GM18508 (cell line): ENCODE measurements around the gene GBA2.

Experiments used
- ATAC-seq: cut with Tn5 transposase; IDR thresholded peaks from one replicate; pipeline ENCODE4 v1.9.1; 2021; ENCODE audit warnings: moderate number of reproducible peaks; ENCODE audit not compliant: insufficient read depth, unreplicated experiment

Gene GBA2

DNA sequence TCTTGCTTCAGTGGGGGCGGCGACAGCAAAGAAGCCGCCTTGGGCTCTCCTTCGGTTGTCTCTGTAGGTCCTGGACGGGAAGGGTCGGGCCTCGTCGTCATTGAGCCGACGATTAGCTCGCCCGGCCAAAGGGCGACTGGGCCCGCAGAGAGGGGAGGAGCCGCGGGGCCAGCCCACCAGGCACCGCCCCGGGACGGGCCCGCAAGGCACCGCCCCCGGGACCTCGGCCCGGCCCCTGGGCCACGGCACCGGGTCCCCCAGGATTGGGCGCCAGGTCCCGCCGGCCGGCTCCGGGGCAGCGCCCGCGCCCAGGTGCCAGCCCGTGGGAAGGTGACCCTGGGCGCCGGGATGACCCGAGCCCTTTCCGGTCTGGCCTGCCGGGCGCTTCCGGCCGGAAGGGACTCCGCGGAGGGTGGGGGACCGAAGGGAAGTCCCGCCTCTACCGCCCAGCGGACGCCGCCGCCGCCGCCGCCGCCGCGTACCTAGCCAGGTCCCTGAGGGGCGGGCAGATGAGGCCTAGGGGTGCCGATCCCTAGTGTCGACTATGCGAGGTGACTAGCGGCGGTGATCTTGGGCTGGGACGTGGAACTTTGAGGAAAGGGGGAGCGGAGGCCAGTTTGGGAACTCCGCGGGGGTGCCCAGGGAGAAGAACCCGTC lies at the start of gene GBA2, which contains the start of gene RGP1:
GBA2 (minus strand) TSS at position 371 of the 657 bp plus-strand sequence. CDS start 524 bp downstream, outside the sequence.
RGP1 (plus strand) TSS at position 430 of the 657 bp plus-strand sequence. CDS start 469 bp downstream, outside the sequence.
- no peak for ATAC-seq

DNA sequence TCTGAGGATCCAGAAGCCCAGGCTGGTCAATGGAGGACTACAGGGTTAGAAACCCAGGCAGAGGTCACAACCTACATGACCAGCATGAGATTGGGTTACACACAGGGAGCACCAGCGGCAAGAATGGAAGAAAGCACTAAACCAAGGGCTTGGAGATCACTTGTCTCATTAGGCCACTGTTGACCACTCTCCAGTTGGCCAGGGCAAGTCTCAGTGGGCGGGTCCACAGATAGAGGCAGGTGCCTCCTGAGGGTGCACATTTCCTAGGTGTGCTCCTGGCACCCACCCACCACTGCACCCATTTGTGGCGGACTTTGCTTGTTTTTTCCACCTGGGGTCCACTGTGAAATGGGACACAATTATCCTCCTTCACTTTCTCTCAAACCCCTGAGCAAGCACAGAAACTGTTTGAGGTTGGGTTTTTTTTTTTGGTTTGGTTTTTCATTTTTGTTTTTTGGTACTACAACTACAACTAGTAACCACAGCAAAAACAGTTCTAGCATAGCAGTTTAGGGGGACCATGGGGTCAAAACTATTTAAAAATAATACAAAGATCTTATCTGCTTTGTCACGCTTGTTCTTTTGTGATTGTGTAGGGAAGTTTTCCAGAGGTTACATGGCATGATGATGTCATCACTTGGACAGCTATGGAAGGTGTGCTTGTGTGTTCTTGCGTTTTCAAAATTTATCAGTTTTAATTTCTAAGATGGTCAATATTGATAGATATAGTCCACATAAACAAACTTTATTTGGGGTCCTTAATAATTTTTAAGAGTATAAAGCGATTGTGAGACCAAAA lies 48.5 kb upstream of the GBA2 start:
- ATAC-seq = no peak

DNA sequence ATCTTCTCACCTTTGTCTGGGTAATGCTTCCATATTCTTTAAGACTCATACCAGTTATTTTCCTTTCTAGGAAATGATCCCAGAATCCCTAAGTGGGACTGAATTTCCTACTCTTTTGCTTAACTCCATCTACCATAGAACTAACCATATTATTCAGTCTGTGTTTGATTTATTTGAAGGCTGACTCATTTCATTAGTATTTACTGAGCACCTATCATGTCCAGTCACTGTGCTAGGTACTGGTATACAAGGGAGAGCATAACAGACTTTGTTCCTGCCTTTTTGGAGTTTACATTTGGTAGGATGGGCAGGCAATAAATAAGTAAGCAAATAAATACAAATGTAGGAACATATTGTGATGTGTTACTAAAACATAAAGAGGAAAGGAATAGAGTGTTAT lies 46.7 kb upstream of the GBA2 start:
- ATAC-seq = no peak

DNA sequence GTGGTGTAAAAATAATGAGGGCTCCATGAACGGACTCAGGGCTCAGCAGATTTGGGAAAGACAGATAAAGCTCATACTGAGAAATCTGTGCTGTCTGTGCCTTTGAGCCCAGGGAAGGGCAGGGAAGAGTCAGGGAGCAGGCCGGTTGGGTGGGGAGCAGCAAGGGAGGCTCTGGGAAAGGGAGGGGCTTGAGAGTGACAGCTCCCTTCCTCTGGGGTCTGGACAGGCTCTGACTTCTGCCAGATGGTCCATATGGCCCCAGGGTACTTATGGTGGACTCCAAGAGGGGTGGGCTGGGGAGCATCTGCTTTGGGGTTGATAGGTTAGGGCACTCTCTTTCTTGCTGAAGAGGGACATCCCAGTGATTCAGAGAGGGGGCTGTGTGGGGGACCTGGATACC lies 44.4 kb upstream of the GBA2 start:
- no peak for ATAC-seq

DNA sequence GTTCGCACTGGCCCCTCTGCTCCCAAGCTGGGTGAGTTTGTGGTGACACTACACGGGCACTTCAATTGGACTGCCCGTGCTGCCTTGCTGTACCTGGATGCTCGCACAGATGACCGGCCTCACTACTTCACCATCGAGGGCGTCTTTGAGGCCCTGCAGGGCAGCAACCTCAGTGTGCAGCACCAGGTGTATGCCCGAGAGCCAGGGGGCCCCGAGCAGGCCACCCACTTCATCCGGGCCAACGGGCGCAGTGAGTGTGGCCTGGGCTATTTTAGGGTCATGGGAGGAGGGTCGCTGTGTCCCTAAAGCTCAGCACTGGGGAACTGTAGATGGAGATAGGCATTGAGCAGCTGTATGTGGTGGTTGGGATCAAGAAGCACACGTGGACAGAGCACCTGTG lies 43.8 kb upstream of the GBA2 start:
- ATAC-seq = no peak

DNA sequence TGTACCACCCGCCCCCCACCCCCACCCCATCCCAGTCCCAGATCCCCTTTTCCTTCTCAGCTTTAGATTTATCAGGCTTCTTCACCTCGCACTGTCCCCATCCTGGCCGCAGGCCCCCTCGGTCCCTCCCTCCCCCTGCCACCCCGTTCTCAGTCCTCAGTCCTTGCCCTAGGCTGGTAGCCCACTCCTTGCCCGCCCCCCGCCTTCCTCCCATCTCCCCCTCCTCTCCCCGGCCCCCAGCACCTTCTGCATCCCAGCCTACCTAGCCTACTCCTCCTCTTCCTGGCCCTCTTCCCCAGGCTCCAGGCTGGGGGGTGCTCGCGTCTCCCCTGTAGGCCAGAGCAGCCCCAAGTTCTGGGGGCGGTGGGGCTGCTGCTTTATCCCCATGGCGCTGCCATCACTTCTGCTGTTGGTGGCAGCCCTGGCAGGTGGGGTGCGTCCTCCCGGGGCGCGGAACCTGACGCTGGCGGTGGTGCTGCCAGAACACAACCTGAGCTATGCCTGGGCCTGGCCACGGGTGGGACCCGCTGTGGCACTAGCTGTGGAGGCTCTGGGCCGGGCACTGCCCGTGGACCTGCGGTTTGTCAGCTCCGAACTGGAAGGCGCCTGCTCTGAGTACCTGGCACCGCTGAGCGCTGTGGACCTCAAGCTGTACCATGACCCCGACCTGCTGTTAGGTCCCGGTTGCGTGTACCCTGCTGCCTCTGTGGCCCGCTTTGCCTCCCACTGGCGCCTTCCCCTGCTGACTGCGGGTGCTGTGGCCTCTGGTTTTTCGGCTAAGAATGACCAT lies 43.2 kb upstream of the GBA2 start:
- no peak for ATAC-seq

DNA sequence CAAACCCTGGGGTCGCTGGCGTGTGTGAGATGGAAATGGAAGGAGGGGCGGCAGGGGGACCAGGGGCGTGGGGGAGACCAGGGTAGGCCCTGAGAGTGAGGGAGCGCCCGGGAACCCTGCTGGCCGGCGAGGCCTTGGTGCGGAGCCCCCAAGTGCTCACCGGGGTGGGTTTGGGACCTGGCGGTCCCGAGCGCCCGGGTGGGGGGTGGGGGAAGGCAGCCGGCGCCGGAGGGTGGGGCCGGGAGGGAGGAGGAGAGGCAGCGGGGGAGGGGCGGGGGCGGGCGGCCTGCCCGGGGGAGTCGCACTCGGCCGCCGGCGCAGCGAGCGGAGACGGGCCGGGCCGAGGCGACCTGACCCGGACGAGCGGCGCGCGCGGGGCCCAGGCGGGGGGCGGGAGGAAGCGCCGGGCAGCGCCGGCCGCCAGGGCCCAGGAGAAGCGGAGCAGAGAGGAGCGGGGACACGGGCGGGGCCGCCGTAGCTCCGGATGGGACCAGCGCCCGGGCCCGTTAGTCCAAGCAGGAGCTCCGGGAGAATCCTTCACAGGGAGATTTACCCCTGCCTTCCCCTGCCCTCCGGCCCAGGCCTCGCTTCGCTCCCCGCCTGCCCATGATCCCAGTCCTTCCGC lies 42.4 kb upstream of the GBA2 start, which contains the start of gene NPR2:
NPR2 (plus strand) TSS at position 295 of the 625 bp plus-strand sequence. CDS start 818 bp downstream, outside the sequence.
- no peak for ATAC-seq

DNA sequence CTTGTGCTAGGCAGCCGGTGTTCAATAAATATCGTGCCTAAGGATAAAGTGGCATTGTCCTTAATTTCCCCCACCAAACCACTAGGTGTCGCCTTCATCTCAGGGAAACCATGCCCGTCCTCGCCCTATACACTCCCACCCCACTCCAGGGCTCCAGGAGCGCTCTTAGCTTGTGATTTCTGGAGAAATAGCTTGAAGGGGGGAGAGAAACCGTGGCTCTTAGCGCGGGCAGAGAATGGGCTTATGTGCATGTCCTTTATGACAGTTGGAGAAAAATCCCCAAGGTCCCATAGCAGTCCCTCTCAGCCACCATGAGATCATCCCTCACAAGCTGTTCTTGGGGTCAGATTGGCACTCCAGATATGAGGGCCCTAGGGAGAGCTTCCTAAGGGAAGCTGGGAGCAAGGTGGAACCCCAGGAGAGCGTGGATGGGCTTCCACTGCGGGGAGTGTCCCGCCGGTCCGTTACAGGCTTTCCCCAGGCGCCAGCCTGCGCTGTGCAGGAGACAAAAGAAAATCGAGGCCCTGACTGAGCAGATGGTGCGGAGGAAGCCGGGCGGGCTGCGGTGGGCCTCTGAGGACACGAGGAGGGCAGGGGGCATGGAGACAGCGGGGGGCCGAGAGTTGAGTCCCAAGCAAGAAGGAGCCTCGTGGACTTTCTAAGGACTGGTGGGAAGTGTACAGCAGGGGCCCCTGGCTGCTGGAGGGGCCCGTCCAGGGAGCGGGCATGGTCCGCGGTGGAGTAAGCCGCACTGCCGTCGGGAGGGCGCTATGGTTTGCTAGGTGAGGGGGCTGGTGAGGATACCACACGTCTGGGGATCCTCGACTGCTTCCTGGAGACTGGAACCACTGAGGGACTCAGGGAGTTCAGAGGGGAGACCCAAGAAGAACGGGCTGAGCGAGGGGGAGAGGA lies 41.6 kb upstream of the GBA2 start:
- no peak for ATAC-seq

DNA sequence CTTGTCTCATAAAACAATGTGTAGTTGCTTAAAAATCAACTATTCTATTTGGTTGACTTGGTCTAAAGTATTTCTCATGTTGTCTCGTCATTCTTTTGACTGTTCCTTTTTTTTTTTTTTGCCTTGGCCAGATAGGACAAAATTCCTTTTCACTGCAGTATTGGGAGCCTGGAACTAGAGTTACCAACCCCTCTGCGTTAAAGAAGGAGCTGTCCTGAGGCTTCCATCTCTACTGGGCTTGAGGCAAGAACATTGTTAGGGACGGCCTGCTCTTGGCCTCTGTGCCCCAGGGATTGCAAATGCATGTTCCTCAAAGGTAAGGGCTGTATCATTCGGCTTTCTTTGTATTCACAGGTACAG lies 41.0 kb upstream of the GBA2 start:
- ATAC-seq = no peak

DNA sequence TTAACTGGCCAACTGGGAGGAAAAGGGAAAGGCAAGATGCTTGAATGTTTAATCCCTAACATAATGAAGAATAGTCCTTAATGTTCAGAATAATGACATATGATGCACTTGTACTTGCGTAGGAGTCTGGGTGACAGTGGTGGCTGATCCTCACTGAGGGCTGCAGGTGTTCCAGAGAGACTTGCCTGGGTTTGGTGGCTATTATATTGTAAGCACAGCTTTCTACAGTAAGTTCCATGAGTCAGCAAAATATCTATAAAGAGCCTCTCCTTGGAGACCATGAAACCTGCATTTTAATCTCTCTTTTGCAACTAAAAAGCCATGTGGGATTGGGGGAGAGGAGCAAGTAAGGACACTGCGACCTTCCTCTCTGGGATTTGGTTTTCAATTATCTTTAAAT lies 40.5 kb upstream of the GBA2 start:
- no peak for ATAC-seq

DNA sequence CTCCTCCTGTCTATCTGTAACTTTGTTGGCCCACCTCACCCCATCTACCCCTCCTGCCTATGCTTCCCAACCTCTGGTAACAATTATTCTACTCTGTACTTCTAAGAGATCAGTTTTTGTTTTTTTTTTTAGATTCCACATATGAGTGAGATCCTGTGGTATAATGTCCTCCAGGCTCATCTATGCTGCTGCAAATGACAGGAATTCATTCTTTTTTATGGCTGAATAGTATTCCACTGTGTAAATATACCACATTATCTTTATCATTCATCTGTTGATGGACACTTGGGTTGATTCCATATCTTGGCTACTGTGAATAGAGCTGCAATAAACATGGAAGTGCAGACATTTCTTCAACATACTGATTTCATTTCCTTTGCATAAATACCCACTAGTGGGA lies 34.4 kb upstream of the GBA2 start:
- no peak for ATAC-seq

DNA sequence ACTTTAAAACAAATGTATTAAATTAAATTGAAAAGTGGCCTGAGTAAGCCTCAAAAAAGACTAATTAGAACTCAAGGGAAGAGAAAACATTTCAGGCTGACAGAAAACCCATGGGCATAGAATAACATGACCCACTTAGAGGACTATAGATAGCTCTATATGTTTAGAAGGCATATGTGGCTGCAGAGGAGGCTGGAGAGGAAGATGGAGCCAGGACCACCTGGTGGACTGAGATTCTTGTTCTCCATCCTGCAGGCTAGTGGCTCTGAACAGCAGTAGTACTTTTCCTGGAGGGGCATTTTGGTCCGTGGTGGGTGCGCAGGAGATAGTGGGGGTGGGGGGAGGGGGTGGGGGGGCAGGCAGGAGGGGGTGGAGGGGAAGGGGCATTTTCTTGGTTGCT lies 32.0 kb upstream of the GBA2 start:
- no peak for ATAC-seq

DNA sequence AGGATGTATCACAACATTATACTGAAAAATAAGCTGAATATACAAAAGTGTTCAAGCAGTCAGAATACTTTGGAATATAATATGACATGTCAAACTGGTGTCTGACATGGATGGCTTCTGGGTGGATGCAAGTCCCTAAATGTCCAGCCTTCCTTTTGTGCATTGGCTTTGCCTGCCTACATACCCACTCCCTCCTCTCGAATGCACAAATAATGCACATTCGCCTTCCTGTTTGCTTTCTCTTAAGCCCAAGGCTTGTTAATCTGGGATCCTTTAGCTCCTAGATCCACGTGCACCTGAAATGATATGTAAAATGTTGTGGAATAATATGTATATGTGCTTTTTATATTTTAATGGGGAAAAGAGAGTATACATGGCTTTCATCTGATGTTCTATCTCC lies 29.5 kb upstream of the GBA2 start:
- ATAC-seq = no peak

DNA sequence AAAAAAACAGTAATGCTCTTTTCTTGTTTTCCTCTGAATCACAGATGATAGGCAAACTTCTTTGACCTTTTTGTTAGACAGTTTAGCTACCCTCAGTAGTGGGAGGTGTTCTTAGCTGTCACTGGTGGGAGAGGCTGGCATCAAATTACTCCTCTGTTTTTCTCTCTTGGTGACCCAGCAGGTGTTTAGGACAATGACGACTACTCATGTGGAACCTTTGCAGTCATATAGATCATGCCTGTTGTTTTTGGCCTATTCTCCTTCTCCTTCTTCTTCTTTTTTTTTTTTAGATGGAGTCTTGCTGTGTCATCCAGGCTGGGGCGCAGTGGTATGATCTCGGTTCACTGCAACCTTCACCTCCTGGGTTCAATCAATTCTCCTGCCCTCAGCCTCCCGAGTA lies 27.0 kb upstream of the GBA2 start:
- ATAC-seq = no peak

DNA sequence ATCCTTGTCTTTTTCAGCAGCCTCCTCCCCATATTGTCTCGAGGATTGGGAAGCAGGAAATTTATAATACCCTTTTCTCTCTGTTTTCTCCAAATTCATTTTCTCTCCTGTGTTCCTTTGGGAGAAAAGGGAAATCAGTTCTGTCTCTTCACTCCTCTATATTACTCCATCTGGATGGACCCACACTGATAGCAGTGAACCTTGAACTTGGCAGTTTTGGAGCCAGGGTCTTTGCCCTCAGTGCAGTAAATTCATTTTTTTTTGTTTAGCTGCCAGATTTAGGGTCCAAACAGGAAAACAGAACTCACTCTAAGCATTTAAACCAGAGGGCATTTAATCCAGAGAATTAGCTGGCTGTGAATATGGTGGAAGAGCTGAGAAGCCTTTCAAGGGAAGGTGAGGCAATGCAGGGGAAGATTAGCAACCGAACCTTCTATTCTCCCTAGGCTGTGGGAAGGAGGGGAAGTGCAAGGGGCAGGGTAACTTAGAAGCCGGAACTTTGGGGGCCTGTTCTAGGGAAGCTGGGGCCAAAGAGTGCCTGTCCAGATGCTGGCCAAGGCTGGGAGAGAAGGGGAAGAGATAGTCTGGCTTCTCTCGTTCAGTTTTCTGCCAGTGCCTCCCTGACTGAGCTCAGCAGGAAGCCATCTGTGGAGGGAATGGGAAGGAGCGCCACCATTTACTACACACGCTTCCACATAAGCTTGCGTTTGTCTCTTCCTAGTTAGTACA lies 26.0 kb upstream of the GBA2 start:
- ATAC-seq = no peak

DNA sequence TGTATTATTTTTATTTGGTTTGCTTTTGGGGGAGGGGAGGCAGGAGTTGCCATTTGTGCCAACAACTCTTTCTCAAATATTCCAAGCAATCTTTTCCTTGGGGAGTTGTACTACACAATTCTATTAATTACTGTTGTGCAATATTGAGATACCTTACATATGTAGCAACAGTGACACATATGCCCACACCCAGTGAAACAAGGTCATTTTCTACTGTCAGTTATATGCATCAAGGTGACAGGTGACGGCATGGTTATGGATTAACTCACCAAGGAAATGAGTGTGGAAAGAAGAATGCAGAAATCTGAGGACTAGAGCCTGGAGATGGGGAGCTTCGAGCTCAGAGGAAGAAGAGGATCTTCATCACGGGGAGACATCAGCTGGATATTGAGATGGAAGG lies 22.9 kb upstream of the GBA2 start:
- no peak for ATAC-seq

DNA sequence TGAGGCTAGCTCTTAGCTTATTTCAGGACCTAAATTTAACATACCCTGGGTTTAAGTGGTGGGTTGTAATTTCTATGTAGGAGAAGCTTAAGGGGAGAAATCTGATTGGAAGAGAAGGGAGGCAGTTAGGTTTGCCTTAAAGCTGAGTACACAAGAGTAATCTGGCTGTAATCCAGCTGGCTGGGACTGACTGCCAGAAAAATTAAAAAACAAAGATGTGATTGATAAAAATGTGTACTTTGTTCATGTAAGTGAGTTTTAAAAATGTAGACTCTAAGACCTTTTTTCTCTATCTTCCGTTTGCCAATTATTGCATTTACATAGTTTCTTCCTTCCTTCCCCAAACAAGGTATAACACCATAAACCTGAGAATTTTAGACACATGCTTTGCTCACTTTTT lies 22.5 kb upstream of the GBA2 start:
- no peak for ATAC-seq

DNA sequence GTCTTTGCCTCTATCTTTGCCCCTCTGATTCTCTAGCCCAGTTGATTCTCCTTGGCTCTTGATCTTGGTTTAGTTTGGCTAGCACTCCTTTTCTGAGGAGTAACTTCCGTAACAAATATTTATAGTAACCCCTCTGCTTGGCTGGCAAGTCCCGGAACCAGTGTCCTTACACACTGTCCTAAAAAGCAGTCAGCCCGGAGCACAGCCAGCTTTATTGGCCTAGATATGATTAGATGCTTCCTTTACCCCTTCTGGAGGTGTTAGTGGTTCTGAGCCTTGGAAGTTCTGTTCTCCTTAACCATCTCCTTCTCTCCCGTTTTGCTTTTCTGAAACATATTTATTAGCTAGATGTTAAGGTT lies 22.0 kb upstream of the GBA2 start:
- ATAC-seq = no peak

DNA sequence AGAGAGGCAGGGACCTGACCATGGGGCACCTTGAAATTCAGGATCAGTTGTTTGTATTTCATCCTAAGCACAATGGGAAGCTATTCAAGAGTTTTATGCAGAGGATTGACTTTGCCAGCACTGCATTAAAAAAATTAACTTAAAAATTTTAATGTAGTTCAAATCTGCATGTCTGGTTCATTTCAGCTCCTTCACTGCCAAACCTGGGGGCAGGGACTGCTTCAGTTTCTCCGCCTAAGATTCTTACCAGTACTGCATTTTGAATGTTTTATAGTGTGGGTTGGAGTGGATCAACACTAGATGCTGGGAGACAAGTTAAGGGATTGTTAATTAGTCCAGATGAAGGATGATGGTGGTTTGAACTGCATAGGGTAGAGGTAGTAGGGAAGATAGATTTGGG lies 20.7 kb upstream of the GBA2 start:
- ATAC-seq = no peak
